NCI-H128 (cell line): ENCODE measurements around the gene GALE.
"Not testable (repeated sequence)": the region's sequence is repeated elsewhere in the genome, so short reads cannot be mapped to it uniquely, and the experiment has no call there.

Source experiments
- DNase-seq: peaks from one replicate; lab custom pipeline; 2025; ENCODE audit not compliant: unreplicated experiment; lab: John Stamatoyannopoulos, UW

The GALE gene

DNA sequence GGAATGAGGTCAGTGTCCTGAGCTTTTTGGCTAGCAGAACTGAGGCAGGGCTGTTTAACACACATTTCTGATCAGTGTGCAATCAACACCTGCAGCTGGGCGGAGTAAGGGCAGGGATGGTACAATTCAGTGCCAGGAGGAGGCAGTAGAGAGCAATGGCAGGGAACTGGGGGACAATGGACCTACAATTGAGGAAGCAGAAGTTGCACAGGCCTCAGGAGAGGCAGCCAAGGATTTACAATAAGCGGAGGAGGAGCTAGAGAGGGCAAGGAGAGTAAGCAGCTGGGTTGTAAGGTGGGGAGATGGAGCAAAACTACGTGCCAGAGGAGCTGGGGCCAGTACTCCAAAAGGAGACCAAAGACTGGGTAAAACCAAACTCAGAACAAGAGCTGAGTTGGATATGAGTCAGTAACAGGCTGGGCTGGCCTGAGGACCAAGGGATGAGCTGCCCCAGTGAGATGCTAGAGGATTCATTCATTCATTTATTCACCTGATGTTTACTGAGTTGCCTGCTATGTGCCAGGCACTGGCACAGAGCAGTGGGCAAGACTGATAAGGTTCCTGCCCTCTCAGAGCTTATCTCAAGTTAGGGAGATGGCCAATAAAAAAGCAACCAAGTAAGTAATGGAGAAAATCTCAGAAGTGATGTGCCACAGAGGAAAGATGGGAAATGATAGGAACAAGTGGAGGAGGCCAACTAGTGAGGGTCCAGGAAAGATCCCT lies 10.4 kb upstream of the GALE start:
- DNase-seq = no peak

DNA sequence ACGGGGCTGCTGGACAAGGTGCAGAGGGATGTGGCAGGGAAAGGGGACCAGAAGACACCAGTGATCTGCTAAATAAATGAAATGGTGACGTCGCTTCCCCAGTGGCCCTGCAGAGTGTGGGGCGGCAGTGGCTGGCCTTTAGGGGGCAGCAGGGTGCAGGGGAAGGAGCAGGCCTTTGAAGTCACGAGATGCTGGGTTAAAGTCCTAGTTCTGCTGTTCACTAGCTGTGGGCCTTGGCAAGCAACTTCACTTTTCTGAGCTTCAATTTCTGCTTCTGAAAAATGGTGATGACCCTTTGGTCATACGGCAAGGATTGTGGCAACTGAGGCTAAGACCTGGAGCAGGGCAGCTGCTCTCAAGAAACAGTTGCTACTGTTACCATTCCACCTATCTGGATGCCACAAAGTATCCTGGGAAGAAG lies 9.2 kb upstream of the GALE start:
- peak; percentile 27 for DNase-seq

DNA sequence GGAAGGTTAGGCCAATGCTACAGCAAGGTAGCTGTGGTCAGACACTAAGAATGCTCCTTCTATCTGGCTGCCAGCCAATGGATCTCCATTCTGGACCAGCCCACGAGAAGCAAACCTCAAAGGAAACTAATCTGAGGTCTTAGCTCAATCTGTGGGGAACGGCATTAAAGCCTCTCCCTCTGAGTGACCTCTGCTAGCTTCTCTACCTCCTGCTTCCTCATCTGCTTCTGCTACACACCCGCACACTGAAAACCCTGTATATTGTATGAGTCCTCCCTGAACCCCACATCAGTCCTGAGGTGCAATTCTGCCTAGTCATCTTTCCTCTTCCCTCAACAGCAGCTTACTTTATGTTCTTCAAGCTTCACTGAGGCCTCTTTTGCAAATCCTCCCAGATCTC lies 6.9 kb upstream of the GALE start:
- no peak for DNase-seq

DNA sequence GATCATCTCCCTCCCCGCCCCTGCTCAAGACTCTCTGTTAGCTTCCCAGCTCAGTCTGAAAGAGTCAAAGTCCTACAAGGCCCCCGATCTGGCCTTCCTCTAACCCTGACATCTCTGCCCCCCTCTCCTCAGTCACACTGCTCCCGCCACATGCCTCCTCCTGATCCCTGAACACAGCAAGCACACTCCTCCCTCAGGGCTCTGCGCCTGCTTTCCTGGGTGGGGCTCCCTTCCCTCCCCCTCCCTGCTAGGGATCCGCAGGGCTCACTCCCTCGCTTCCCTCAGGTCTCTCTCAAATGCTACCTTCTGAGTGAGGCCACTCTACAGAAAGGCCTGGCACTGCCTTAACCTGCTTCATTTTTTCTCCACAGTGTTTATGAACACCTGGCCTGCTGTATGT lies 5.7 kb upstream of the GALE start:
- no peak for DNase-seq

DNA sequence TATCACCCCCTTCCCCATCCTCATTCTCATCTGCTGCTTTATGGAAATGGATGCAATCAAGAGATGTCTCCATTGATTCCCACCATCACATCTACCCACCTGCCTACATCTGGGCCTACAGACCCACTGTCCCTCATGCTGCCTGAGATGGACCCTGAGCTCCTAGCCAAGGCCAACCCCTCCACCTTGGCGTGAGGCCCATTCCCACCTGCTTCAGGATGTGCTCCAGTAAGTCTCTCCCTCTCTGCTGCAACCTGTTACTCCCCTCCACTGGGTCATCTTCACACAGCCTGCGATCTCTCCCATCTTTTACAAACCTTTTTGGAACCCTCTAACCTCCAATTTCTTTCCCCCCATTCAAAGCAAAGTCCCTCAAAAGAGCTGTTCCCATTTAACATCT lies 4.5 kb upstream of the GALE start:
- DNase-seq = no peak

DNA sequence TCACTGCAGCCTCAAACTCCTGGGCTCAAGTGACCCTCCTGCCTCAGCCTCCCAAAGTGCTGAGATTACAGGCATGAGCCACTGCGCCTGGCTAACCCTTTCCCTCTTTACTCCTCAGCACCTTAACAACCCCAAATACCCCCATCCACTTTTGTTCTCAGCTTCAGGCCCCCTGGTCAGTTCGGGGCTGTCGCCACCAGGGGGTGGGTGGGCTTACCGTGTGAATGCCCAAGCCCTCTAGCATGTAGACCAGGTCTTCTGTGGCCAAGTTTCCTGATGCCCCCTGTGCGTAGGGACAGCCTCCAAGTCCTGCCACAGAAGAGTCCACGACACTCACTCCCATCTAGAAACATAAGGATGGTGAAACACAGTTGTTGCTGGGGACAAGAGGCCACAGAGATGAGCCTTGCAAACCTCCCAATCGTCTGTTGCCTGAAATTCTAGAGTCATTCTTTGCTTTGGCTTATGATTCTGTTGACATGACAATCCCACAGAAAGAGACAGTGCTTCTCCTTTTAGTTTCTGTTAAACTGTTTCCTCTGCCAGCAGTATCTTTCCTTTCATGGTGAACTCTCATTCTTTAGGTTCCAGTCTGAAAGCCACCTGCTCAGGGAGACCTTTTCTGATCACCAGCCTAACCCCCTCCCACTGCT lies 3.8 kb upstream of the GALE start:
- DNase-seq = no peak

DNA sequence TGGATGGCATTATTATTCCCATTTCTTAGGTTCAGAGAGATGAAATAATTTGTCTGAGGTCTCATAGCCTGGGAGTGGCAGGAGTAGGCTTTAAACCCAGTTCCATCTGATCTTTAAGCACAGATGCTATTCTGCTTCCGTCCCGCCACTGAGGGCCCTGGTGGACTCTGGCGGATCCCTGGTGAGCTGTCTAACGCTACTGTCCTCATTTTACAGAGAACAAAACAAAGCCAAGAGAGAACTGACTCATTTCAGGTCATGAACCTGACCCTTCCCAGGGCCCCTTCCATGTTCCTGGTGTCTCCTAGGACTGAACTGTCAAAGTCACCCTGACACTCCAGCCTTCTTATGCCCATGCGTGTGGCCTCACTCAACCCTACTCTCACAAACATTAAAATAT lies 3.1 kb upstream of the GALE start:
- DNase-seq = no peak

DNA sequence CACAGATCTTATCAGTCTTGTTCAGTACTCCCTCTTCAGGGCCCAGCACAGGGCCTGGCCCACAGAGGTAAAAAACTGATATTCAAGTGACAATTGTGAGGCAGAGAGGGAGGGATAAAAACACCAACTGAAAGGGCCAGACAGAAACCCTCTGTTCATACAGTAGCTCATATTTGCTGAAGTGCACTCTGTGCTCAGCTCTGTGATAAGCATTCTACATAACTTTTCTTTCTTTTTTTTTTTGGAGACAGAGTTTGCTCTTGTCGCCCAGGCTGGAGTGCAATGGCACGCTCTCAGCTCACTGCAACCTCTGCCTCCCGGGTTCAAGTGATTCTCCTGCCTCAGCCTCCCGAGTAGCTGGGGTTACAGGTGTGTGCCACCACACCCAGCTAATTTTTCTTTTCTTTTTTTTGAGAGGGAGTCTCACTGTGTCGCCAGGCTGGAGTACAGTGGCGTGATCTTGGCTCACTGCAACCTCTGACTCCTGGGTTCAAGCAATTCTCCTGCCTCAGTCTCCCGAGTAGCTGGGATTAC lies 2.3 kb upstream of the GALE start:
- not testable (repeated sequence) for DNase-seq

DNA sequence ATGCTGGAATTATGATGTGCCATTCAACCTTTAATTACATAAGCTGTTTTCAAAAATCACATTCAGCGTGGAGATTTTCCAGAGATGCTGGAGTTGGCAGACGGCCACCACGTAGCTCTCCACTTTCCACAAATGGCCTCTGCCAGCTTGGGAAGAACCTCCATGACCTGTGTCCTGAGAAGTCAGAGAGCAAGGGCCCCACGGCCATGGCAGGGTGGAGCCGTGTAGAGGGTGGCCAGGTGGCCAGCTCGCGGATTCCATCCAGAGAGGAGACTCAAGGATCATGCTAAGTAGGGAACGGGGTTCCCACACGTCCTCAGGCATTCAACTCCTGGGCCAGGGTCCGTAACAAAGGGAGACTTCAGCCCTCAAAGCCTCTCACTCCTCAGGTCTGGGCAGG lies 1.3 kb upstream of the GALE start:
- DNase-seq = no peak

DNA sequence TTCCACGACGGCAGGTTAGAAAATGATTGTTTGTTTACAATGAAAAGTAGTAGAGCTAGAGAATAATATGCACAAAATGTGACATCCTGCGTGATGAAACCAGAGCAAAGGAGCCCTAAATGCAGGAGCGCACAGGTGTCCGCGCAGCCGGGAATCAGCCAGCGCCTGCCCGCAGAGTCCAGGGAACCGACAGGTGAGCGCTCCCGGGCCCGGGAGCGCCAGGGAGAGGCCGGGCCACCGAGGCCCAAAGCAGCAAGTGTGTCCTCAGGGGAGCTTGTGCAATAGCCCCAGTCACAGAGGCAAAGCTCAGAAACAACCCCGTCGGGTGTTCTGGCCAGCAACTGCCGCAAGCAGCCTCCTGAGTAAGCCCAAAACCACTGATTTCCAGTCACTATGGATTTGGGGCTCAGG lies 789 bp upstream of the GALE start:
- DNase-seq = no peak

DNA sequence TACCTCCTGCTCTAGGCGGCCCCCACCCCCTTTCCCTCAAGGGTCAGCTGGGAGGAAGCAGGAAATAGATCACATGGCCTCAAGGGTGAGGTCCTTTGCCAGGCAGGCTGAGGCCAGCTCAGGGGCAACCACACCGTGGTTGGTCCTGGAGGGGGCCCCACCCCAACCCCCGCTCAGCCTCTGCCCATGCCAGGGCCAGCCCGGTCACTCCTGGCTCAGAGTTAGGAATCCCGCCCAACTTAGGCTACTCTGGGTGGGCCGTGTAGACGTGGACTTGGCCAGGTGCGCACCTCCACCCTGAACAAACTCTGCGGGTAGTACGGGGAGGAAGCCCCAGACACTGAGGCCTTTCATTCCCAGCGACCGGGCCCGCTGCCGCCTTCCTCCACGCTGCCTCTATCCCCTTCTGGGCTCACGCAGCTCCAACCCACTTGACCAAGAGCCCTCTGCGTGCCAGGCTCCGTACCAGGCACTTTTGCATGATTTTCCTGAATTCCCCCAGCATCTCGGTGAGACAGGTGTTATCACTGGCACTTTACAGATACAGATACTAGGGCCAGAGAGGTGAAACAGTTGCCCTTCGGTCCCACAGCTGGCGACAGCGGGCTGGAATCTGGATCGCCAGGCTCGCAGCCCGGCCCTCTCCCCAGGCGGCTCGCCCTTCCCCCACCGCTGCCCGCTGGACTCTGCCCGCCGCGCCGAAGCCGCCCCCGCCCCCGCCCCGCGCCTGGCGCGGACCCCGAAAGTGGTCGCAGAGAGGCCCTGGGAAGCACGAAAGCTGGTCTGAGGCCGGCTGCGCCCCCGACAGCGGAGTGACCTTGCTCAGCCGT lies 769 bp downstream of the GALE start:
- no peak for DNase-seq

DNA sequence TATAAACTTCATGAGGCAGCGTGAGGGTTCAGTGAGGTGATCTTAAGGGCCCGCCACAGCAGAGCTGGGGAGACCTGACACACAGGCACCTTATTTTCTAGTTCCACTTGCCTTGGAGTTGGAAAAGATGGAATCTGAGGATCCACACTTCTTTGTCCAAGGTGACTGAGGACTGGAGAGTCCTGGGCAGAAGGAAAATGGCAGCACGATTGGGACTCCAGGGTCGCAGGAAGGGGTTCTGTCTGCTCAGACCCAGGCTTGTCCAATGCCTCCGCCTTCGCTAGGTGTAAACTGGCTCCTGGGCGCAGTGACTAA lies 1.3 kb downstream of the GALE start:
- no peak for DNase-seq

DNA sequence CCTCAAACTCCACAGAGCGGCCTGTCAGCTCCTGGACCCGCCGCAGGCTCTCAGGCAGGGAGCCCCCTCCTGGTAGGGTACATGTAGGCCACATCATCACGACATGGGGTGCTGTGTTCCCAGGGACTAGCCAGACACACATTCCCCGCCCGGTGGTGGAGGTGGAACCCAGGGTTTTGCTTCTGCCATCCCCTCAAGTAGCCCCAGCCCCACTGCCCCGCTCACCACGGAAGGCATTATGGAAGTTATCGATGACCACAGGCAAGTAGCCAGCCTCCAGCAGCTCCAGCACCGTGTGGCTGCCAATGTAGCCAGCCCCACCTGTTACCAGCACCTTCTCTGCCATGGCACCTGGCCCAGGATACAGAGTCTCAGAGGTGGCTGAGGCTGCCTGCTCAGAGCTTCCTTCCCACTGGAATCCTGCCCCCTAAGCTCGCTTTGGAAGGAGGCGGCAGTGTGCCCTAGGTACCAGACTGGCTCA lies 1.9 kb downstream of the GALE start:
- DNase-seq = no peak

DNA sequence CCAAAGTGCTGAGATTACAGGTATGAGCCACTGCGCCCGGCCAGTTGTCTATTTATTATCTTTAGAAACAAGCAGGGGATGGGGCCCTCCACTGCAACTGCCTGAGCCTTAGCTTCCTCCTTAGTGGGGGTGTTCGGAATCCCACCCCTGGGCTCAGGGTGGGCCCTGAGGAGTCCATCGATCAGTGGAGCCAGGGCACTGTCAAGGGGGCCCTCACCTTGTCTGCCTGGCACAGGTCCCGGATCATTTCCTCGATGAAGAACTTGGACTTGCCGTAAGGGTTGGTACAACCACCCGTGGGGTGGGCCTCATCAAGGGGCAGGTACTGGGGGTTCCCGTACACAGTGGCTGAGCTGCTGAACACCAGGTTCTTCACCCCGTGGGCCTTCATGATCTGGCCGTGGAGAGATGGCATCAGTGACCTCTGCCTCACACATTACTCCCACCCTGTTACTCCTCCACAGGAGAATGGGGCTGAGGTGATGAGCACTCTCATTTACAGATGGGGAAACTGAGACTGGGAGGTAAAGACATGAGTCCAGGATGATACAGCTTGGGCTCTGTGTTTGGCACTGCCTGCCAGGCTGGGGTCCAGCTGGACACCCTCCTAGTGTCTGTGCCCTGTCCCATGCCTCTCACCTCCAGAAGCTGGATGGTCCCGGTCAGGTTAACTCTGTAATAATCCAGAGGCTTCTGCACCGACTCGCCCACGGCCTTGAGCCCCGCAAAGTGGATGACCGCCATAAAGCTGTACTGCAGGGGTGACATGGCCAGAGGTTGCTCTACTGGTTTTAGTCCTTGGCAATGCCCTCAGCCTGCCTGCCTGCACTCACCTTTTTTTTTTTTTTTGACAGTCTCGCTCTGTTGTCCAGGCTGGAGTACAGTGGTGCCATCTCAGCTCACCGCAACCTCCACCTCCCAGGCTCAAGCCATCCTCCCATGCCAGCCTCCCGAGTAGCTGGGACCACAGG lies 2.8 kb downstream of the GALE start:
- DNase-seq = no peak

DNA sequence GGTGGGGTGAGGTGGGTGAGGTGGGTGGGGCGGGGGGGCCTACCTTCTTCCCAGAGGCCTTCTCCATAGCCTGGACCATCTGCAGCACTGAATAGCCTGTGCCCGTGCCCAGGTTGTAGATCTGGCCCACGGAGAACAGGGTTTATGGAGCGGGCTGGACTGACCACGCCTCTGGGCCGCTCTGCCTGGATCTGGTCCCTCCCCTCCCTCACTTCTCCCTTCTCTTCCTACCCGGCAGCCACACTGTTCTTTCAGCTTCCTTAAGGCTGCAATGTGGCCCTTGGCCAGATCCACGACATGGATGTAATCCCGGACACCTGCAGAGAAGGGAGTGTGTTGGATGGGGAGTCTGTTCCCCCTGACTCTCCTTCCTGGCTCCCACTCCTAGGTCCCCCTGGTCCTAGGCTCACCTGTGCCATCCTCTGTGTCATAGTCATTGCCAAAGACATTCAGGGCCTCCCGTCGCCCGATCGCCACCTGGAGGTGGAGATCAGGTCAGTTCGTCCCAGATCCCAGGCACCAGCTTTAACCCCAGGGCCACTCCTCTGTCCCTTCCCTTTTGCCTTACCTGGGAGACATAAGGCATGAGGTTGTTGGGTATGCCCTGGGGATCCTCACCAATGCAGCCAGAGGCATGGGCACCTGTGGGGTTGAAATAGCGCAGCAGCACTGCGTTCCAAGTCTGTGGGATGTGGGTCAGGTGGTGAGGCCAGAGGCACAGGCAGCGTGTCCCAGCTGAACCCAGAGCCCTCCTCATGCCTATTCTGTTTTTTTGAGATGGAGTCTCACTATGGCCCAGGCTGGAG lies 3.9 kb downstream of the GALE start:
- DNase-seq = no peak

DNA sequence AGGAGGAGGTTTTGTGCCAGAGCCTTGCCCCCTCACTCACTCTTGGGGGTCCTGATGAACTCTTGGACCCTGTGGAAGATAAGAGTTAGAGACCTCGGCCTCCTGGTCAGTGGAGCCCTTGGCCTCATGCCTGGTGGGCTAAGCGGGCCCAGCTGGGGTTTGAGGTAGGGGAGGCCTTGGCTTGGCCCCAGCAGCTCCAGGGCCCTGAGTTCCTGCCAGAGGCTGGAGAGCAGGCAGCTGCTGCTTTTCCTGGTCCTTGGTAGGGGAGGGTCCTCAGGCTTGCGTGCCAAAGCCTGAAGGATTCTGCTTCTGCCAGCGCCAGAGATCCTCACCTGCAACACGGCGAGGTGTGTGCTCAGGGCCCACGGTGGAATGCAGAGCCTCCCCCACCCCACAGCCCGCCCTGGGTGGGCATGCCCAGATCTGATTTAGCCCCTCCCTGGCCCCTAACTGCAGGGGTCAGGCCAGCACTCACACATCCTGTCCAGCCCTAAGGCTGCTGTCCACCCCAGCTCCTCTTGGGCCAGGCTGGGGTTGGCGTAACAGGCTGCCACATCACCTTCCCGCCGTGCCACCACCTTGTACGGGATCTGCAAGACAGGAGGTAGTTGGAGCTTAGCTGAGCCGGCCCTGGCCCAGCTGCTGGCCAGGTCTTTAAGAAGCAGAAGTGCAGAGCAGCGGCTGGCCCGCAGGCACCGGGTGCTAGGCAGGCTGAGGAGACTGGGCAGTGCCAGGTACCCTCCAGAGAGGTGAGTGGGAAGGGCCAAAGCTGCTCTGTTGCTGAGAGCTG lies 4.7 kb downstream of the GALE start:
- DNase-seq = no peak

DNA sequence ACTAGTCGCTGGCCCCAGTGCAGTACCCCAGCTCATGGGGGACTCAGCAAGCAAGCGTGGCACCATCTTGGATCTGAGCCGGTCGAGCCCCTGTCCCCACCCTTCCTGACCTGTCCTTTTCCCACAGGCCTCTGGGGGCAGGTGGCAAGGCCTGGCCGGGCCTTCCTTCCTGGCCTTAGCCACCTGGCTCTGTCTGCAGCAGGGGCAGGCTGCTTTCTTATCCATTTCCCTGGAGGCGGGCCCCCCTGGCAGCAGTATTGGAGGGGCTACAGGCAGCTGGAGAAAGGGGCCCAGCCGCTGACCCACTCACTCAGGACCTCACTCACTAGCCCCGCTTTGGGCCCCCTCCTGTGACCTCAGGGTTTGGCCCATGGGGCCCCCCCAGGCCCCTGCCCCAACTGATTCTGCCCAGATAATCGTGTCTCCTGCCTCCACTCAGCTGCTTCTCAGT lies 5.8 kb downstream of the GALE start:
- not testable (repeated sequence) for DNase-seq

DNA sequence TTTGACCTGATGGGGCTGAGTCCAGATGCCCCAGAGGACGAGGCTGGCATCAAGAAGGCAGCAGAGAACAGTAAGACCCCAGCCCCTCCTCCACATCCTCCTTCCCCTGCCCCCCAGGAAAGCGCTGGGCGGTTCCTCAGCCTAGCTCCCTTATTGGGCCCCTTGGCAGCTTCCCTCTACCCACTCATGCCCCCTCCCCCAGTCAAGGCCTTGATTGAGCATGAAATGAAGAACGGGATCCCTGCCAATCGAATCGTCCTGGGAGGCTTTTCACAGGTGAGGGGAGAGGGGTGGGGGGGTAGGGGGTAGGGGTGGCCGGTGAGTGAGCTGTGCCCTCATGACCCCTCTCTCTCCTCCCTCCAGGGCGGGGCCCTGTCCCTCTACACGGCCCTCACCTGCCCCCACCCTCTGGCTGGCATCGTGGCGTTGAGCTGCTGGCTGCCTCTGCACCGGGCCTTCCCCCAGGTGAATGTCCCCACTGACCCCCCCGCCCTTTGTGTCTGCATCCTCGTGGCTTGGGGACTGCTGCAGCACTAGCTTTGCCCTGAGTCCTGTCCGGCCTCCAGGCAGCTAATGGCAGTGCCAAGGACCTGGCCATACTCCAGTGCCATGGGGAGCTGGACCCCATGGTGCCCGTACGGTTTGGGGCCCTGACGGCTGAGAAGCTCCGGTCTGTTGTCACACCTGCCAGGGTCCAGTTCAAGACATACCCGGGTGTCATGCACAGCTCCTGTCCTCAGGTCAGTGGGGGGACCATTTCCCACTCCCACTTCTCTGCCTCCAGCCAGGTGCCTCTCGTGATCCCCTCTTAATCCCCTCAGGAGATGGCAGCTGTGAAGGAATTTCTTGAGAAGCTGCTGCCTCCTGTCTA lies 6.5 kb downstream of the GALE start:
- no peak for DNase-seq
